Adrenal gland (tissue), 5 donors: ENCODE data around the gene SLC19A2.

Experiments used
- CTCF ChIP-seq, 6 experiments: fragments of 450-650 bp in 4 of 6; fragments of 200-600 bp in 2 of 6; sonication (generic) in 1 of 6; IDR thresholded peaks; 1 replicate in 5 of 6; 2 replicates in 1 of 6; pipeline versions ENCODE4 v1.5.1 to v1.8.0; 2016 to 2021; ENCODE audit warnings: antibody characterized with exemption in 6 of 6, mild to moderate bottlenecking in 2 of 6, moderate library complexity in 1 of 6
- POLR2A ChIP-seq, 2 donors: fragments of 450-650 bp; IDR thresholded peaks; one replicate each; pipeline ENCODE4 v1.6.1; 2017; ENCODE audit warnings: antibody characterized with exemption in 2 of 2, mild to moderate bottlenecking in 2 of 2, moderate library complexity in 1 of 2
- donor health status: DM: no; HTN: no; CAD: no.

DNA sequence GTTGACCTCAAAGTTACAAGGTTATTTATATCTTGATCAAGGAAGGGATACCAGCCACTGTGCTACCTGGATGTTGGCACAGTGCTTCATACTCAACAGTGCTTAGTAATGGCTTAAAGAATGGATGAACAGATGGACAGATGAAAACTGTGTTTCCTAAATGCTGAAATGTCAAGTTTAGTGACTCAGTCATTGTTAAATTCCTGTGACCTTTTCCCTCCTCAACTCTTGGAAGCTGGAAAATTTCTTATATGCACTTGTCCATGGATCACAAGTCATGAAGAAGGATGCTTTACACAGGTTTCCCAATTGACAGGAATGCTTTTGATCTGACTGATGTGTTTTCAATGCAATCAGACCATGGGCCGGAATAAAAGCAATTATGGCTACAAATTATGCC lies 39.6 kb upstream of the SLC19A2 start:
- TF ChIP-seq POLR2A (IDR thresholded peaks at IDR 0.05) (no peak), CTCF (IDR thresholded peaks at IDR 0.05) (no peak)
